HG02840 (cell line): Measurements from ENCODE around the gene HCK.

ENCODE experiments used
- ATAC-seq: cut with Tn5 transposase; IDR thresholded peaks from one replicate; pipeline ENCODE4 v1.9.1; 2021; ENCODE audit warnings: mild to moderate bottlenecking, moderate library complexity, moderate number of reproducible peaks; ENCODE audit not compliant: unreplicated experiment, low FRiP score

The HCK gene

GRCh38 chr20:32052090-32052777 lies at the start of gene HCK:
Gene HCK, plus strand, starts transcription at chr20:32052242.
- no peak for ATAC-seq

- ATAC-seq: no peak
Observed at GRCh38 chr20:32003325-32003724, 48.7 kb upstream of the HCK start.

- ATAC-seq: no peak
Observed at GRCh38 chr20:32004963-32005362, 47.1 kb upstream of the HCK start.

DNA sequence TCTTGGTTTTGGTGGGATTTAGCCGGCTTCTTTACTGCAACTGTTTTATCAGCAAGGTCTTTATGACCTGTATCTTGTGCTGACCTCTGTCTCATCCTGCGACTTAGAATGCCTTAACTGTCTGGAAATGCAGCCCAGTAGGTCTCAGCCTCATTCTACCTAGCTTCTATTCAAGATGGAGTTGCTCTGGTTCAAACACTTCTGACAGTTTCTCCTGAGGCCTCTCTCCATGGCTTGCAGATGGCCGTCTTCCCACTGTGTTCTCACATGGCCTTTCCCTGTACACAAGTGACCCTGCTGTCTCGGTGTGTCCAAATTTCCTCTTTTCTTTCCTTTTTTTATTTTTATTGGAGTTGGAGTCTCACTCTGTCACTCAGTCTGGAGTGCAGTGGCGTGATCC lies 46.0 kb upstream of the HCK start:
- ATAC-seq: no peak

DNA sequence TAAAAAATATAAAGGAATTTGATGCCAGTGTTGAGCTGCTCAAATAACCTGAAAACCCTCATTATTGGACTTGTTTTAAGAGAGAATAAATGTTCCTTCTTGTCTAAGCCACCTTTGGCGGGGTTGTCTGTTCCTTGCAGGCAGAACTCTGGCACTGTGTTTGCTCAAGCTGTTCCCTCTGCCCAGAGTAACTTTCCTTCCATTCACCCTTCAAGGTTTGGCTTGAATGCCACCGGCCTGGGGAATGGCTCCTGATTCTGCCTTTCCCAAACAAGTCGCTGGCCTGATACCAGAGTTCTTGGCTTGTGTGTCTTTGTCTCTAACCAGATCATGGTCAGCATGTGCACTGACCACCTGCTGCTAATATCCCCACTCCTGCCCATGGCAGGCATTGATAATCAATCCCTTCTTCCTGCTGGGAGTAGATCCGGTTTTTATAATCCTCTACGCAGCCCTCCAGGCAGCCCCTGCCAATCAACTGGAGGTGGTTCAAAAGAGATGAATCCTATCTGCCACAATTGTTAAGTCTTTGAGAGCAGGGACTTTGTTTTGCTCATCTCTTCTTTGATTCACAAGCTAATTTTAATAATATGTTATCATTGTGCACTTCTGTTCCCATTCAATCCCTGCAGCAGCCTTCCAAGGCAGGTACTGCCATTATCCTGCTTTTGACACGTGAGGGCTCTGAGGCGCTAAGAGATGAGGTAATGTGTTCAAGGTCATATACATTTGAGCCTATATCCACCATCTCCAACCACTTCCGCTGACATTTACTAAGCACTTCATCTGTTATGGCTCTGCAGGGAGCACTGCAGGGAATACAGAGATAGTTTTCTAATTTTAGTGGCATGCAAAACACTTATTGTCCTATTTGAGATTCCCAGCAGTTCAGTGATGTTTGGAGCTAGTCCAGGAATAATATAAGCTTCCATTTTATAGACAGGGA lies 44.9 kb upstream of the HCK start:
- no peak for ATAC-seq

- ATAC-seq: no peak
Observed at GRCh38 chr20:32007787-32008616, 44.0 kb upstream of the HCK start.

GRCh38 chr20:32009564-32009963 lies 42.5 kb upstream of the HCK start:
- no peak for ATAC-seq

- no peak for ATAC-seq
Observed at GRCh38 chr20:32010101-32010500, 41.9 kb upstream of the HCK start, which contains the start of gene CCM2L. Gene CCM2L, plus strand, starts transcription at chr20:32010438. Its CDS starts 17 bp downstream, at chr20:32010455.

DNA sequence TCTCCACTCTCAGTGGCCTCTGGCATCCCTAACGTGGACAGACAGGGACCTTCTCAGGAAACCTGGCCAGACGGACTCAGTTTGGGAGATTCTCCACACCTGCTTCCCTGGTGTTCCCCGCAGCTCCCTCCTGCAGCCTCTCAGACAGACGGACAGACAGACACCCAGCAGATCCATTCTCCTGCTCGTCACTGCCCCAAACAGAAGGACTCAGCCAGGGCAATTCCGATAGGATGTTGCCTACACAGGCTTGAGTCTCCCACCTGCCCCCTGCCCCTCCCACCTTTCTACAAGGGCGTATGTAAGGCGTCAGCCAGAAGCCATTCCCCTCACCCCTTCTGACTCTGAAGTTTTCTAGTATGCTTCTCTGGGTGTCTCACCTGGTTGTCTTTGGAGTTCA lies 41.4 kb upstream of the HCK start:
- ATAC-seq: no peak

- ATAC-seq: no peak
Observed at GRCh38 chr20:32012159-32012688, 39.8 kb upstream of the HCK start.

GRCh38 chr20:32013326-32013725 lies 38.7 kb upstream of the HCK start:
- no peak for ATAC-seq

DNA sequence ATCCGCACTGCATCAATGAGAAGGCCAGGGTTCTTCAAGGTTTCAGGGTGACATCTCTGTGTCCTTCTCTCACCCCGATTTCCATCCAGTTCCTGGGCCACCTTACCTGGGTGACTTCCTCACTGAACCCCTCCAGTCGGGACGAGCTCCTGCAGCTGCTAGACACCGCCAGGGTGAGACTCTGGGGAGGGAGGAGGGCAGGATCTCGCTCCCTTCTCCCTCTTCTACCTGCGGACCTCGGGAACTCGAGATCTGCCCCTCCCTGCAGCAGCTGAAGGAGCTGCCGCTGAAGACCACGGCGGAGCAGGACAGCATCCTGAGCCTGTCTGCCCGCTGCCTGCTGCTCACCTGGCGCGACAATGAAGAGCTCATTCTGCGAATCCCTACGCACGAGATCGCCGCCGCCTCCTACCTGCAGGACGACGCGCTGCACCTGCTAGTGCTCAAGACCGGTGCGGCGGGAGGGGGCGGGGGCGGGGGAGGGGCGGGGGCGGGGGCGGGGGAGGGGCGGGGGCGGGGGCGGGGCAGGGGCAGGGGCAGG lies 34.3 kb upstream of the HCK start:
- no peak for ATAC-seq

- no peak for ATAC-seq
Observed at GRCh38 chr20:32018269-32019155, 33.5 kb upstream of the HCK start.

- no peak for ATAC-seq
Observed at GRCh38 chr20:32019156-32019510, 32.9 kb upstream of the HCK start.

DNA sequence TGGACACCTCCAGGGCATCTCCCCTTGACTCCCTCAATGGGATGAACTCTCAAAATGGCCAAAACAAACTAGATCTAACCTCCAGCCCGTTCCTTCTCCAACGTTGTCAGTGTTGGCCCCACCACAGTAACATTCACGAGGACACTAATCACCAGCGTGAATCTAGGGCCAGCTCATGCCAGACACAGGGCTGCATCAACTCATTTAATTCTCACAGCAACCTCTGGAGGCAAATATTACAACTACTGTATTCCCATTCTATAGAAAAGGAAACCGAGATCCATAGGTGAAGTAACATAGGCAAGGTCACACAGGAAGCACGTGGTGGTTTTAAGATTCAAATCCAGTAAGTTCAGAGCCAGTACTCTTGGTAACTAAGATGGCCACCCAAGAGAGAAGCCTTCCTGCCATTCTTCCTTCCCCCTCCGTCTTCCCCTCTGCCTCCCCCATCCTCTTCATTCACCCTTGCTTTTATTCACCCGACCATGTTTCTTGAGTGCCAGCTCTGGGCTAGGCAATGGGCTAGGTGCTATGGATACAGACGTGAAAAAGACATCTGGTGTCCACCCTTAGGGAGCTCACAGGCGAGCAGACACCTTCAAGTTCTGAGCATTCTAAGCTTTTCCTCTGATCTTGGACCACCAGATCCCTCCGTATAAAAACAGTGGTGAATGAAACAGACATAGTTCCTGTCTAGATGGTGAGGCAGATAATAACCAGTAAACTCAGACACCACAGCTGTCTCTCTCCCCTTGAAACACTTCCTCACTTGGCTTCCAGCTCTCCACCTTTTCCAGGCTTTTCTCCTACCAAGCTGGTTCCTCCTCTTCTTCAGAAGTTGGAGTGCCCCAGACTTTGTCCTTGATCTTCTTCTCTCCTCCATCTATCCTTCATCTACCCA lies 32.2 kb upstream of the HCK start:
- no peak for ATAC-seq

DNA sequence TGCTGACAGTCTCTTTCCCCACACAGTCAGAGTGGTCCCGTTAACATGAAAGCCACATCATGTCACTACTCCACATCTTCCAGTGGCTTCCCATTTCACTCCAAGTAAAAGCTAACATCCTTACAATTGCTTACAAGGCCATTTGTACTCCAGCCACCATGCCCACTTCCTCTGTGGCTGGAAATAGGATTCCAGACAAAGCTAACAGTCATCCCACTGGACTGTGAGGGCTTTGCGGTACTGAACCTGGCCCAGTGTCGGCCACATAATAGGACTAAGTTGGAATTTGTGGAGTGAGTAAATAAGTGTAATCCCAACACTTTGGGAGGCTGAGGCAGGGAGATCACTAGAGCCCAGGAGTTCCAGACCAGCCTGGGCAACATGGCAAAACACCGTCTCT lies 31.0 kb upstream of the HCK start:
- ATAC-seq: no peak

DNA sequence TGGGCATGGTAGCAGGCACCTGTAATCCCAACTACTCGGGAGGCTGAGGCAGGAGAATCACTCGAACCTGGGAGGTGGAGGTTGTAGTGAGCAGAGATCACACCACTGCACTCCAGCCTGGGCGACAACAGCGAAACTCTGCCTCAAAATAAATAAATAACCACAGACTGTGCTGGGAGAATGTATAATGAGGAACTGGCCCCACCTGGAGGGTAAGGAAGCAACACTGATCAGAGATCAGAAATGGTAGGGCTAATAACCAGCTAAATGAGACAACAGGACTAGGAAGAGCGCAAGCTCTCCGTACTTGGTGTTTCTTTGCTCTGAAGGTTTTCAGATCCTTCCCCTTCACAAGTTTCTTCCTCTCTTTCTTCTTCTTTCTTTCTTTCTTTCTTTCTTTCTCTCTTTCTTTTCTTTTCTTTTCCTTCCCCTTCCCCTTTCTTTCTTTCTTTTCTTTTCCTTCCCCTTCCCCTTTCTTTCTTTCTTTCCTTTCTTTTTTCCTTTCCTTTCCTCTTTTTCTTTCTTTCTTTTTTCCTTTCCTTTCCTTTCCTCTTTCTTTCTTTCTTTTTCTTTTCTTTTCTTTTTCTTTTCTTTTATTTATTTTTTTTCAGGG lies 27.3 kb upstream of the HCK start:
- ATAC-seq: no peak

DNA sequence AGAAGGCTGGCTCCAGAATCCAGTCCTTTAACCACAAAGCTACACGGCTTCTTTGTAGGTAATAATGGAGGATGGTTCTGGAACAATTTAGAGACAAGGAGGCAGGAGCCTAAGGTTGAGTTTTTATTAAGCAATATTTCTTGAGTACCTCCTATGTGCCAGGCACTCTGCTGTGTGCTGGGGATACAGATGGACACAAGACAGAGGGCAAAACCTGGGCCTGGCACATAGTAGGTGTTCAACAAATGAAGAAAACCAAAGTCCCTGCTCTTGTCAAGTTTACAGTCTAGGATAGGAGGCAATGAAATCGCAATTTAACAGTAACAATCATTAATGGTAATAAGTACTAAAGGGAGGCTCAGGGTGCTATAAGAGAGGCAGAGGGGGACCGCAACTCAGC lies 24.4 kb upstream of the HCK start:
- ATAC-seq: no peak
